ENCODE data around the gene PYGL. TPM values are rescaled to one million over a fixed set of nuclear protein-coding genes. Genes with fewer than 3 reads are reported as not detected.

Gene PYGL
- total RNA-seq, 3 donors from 2014 or later = 31.0 to 43.7 (median 41.4) TPM

- Histone ChIP-seq H3K9me3 (no peaks in the 10 kb centered on the region), H3K4me3 (no peak overlapping the region), H3K36me3 (ENCODE audit: low read depth) (no peaks in the 10 kb centered on the region), H3K4me1 (ENCODE audit: low read depth) (no peaks in the 10 kb centered on the region)
- intact Hi-C loops (cut with DNase I, micrococcal nuclease) = loop anchor here in 1 of 2 donors (10.0 kb wide), 1 partner anchor 261 kb away; no protein-coding TSS in a partner anchor
- TF ChIP-seq CTCF (IDR thresholded peaks at IDR 0.05) = no peak
- DNase-seq = no peak
- ATAC-seq = no peak
Measured at GRCh38 chr14:50953502-50953901, 9.2 kb upstream of the PYGL start.

- intact Hi-C loops (cut with DNase I, micrococcal nuclease) = loop anchor here in 1 of 2 donors (10.0 kb wide), 1 partner anchor 264 kb away; no protein-coding TSS in a partner anchor
- no peak overlapping the region for H3K4me3 ChIP-seq
Measured at GRCh38 chr14:50951032-50951431, 6.7 kb upstream of the PYGL start.

GRCh38 chr14:50948205-50948604 lies 3.9 kb upstream of the PYGL start:
- no peaks in the 10 kb centered on the region for H3K4me1 ChIP-seq (ENCODE audit: low read depth)
- no peak overlapping the region for H3K4me3 ChIP-seq
- intact Hi-C loops (cut with DNase I, micrococcal nuclease) = no loop called here
- no peaks in the 10 kb centered on the region for H3K9me3 ChIP-seq
- TF ChIP-seq CTCF (IDR thresholded peaks at IDR 0.05) = no peak
- no peak for DNase-seq
- no peak for ATAC-seq
- no peaks in the 10 kb centered on the region for H3K36me3 ChIP-seq (ENCODE audit: low read depth)

More at GRCh38 chr14:50951032-50951431, 6.7 kb upstream of the PYGL start:
- no peaks in the 10 kb centered on the region for H3K4me1 ChIP-seq (ENCODE audit: low read depth)
- DNase-seq (no peak), ATAC-seq (no peak)
- no peaks in the 10 kb centered on the region for H3K9me3 ChIP-seq
- no peaks in the 10 kb centered on the region for H3K36me3 ChIP-seq (ENCODE audit: low read depth)
- TF ChIP-seq CTCF (IDR thresholded peaks at IDR 0.05) = no peak

GRCh38 chr14:50947446-50947845 lies 3.2 kb upstream of the PYGL start:
- no peaks in the 10 kb centered on the region for H3K9me3 ChIP-seq
- no peak for DNase-seq
- H3K4me3 ChIP-seq = no peak overlapping the region
- H3K36me3 ChIP-seq (ENCODE audit: low read depth) = no peaks in the 10 kb centered on the region
- ATAC-seq = no peak
- intact Hi-C loops (cut with DNase I, micrococcal nuclease) = no loop called here
- no peak for TF ChIP-seq CTCF (IDR thresholded peaks at IDR 0.05)
- H3K4me1 ChIP-seq (ENCODE audit: low read depth) = no peaks in the 10 kb centered on the region

- TF ChIP-seq CTCF (IDR thresholded peaks at IDR 0.05) = no peak
- no peak for ATAC-seq
Measured at GRCh38 chr14:50946234-50946935, 2.1 kb upstream of the PYGL start.

More at GRCh38 chr14:50946234-50946935, 2.1 kb upstream of the PYGL start:
- intact Hi-C loops (cut with DNase I, micrococcal nuclease) = no loop called here
- DNase-seq = no peak
- Histone ChIP-seq H3K4me1 (ENCODE audit: low read depth) (no peaks in the 10 kb centered on the region), H3K4me3 (no peak overlapping the region), H3K36me3 (ENCODE audit: low read depth) (no peaks in the 10 kb centered on the region), H3K9me3 (no peaks in the 10 kb centered on the region)

Measured in mucosa of descending colon (tissue), 3 donors.